Ramos (cell line): ENCODE data around the gene SERTM1.

ENCODE experiments used
- in situ Hi-C: fragments of 300-500 bp; cut with MboI; formaldehyde crosslinking; loops from one replicate; pipeline ENCODE4 v1.14.3; 2022; ENCODE audit warnings: low sequenced_read_pairs; ENCODE audit not compliant: unreplicated experiment

Gene SERTM1

GRCh38 chr13:36673838-36674326, at the start of gene SERTM1:
Gene SERTM1, plus strand, starts transcription at chr13:36674020. Its CDS starts 21,059 bp downstream, at chr13:36695079.
- in situ Hi-C loops = no loop called here

GRCh38 chr13:36628377-36629056, 45.3 kb upstream of the SERTM1 start:
- in situ Hi-C loops = no loop called here

- in situ Hi-C loops = no loop called here
Observed at GRCh38 chr13:36629057-36629385, 44.8 kb upstream of the SERTM1 start.

- in situ Hi-C loops = no loop called here
Observed at GRCh38 chr13:36630181-36630803, 43.5 kb upstream of the SERTM1 start.

GRCh38 chr13:36639610-36640009, 34.2 kb upstream of the SERTM1 start:
- in situ Hi-C loops = no loop called here

- in situ Hi-C loops = no loop called here
Observed at GRCh38 chr13:36650611-36651010, 23.2 kb upstream of the SERTM1 start.

GRCh38 chr13:36665630-36666029, 8.2 kb upstream of the SERTM1 start:
- in situ Hi-C loops = no loop called here

GRCh38 chr13:36666477-36667229, 7.2 kb upstream of the SERTM1 start:
- in situ Hi-C loops = no loop called here

GRCh38 chr13:36668316-36668715, 5.5 kb upstream of the SERTM1 start:
- in situ Hi-C loops = no loop called here

- in situ Hi-C loops = no loop called here
Observed at GRCh38 chr13:36673352-36673751, 468 bp upstream of the SERTM1 start.

- in situ Hi-C loops = no loop called here
Observed at GRCh38 chr13:36674337-36675212, 755 bp downstream of the SERTM1 start.

GRCh38 chr13:36675213-36675536, 1.4 kb downstream of the SERTM1 start:
- in situ Hi-C loops = no loop called here

- in situ Hi-C loops = no loop called here
Observed at GRCh38 chr13:36680913-36681312, 7.1 kb downstream of the SERTM1 start.

GRCh38 chr13:36681894-36682624, 8.2 kb downstream of the SERTM1 start:
- in situ Hi-C loops = no loop called here

GRCh38 chr13:36683701-36684100, 9.9 kb downstream of the SERTM1 start:
- in situ Hi-C loops = no loop called here

- in situ Hi-C loops = no loop called here
Observed at GRCh38 chr13:36685927-36686326, 12.1 kb downstream of the SERTM1 start.

GRCh38 chr13:36696410-36697010, 22.7 kb downstream of the SERTM1 start:
- in situ Hi-C loops = no loop called here

GRCh38 chr13:36700170-36700569, 26.4 kb downstream of the SERTM1 start:
- in situ Hi-C loops = no loop called here

GRCh38 chr13:36706755-36707154, 32.9 kb downstream of the SERTM1 start:
- in situ Hi-C loops = no loop called here
